CD4-positive, alpha-beta T cell treated with Interleukin-15 for 4 hours (primary cell): ENCODE results near the gene SERPINA12.
A peak's percentile ranks its signal among the peaks of the same experiment; 100 is the strongest.
"Not testable (repeated sequence)": the region's sequence is repeated elsewhere in the genome, so short reads cannot be mapped to it uniquely, and the experiment has no call there.

Experiments used
- DNase-seq: peaks from one replicate; pipeline ENCODE4 v3.0.0-alpha.2; 2020; ENCODE audit warnings: low spot score

The SERPINA12 gene

GRCh38 chr14:94491511-94491910 lies 17.8 kb downstream of the SERPINA12 start:
- no peak for DNase-seq

GRCh38 chr14:94489336-94489735 lies 19.9 kb downstream of the SERPINA12 start:
- no peak for DNase-seq

DNA sequence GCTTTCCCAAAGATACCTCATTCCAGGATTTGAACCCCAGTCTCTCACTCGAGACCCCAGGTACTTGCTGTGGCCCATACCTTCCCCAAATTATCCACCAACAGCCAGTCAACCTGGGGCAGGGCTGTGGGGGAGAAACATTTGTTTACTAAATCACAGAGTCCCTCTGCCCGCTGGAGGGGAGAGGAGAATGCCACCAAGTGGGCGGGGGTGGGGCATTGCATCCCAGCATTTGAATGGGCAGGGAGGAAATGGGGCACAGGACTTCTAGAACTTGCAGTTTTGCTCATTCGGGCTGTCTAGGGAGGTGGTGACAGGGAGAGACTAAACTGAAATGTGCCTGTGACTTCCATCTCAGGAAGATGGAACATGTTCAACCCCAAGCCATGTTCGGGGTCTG lies 22.4 kb downstream of the SERPINA12 start:
- no peak for DNase-seq

DNA sequence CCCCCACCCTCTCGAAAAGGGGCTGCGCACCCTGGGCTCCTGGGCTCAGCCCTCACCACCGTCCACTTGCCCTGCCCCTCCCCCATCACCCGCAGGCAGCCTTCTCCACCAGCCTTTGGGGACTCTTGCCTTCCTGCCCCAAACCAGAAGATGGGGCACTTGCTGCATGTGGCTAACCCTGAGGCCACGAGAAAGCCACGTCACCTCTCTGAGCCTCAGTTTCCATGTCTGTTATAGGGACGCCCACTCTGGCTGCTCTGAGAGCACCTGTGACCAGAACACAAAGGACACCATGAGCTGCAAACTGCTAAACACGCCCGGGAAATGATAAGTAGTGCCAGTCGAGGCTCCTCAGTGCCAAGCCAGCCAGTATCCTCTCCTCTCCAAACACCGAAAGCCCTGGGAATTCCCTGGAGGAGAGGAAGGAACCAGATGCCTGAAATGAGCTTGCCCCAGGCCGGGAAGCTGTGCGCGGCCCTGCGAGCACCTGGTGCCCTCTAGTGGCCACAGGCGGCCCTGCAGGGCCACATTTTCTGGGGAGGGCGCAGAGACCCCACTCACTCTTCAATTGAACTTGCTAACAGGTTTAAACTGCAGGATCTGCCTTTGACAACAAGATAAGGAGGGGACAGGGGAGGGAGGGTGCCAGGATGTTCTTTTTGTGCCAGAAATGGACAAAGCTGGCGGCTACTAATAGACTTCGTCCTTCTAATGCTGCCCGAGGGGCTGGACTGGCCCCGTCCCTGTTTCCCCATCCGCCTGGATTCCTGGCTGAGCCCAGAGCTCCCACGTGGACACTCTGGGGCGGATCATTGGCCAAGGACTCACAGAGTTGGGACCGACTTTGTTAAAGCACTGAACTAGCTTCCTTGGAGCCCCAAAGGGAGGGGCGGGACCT lies 23.1 kb downstream of the SERPINA12 start:
- peak; percentile 16 for DNase-seq

DNA sequence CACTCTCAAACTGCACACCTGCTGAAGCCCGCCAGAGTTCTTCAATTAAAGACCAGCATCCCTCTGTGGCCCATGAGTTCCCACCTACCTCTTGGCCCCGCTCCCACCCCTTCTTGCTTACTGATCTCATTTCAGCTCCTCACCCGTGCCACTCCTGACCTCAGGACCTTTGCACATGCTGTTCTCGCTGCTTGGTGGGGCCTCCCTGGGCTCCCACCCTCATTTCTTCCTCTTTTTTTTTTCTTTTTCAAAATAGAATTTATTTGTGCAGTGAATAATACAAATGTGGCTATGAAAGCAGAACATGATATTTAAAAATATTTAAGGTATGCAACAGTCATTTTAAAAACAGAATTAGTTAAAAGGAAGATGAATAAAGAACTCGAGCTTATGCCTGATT lies 24.8 kb downstream of the SERPINA12 start:
- DNase-seq, result no peak

- DNase-seq, result no peak
These were observed 25.5 kb downstream of the SERPINA12 start for GRCh38 chr14:94483729-94484275.

DNA sequence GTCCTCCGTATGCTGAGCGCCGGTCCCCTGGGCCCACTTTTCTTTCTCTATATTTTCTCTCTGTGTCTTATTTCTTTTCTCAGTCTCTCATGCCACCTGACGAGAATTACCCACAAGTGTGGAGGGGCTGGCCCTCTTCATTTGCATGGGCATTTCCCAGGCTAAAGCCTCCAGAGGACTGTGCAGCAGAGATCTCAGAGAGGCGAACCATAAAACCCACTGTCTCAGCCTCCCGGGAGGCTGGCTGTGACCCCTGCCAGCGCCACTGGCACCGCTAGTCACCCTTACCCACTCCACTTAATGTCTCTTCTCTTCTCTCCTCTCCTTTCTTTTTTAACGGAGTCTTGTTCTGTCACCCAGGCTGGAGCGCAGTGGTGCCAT lies 26.2 kb downstream of the SERPINA12 start:
- no peak for DNase-seq

DNA sequence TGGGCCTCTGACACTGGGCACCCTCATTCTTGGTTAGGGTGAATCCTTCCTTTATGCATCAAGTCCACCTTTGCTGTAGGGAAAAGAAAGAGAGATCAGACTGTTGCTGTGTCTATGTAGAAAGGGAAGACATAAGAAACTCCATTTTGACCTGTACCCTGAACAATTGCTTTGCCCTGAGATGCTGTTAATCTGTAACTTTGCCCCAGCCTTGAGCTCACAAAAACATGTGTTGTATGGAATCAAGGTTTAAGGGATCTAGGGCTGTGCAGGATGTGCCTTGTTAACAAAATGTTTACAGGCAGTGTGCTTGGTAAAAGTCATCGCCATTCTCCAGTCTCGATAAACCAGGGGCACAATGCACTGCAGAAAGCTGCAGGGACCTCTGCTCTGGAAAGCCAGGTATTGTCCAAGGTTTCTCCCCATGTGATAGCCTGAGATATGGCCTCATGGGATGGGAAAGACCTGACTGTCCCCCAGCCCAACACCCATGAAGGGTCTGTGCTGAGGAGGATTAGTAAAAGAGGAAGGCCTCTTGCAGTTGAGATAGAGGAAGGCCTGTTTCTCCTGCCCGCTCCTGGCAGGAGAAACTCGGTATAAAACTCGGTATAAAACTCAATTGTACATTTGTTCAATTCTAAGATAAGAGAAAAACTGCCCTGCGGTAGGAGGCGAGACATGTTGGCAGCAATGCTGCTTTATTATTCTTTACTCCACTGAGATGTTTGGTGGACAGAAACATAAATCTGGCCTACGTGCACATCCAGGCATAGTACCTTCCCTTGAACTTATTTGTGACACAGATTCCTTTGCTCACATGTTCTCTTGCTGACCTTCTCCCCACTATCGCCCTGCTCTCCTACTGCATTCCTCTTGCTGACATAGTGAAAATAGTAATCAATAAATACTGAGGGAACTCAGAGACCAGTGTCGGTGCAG lies 26.9 kb downstream of the SERPINA12 start:
- DNase-seq, result not testable (repeated sequence)

- DNase-seq, result no peak
These were observed 27.7 kb downstream of the SERPINA12 start for GRCh38 chr14:94481468-94482131.

DNA sequence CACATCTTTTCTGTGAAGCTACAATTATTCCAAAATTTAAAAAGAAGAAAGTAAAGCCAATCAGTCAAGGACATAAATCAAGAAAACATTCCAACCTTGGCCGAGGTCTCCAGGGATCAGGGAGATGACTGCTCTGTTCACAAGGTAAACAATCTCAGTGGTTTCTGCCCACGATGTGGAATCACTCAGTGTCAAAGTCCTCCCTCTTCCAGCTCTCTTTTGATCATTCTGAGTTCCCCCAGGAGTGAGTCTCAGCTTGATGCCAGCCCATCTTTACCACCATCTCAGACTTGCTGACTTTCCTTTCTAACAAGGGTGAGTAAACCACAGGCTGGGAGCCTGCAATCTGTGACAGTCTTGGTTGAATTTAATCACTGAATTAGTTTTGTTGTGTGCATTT lies 28.5 kb downstream of the SERPINA12 start:
- no peak for DNase-seq

DNA sequence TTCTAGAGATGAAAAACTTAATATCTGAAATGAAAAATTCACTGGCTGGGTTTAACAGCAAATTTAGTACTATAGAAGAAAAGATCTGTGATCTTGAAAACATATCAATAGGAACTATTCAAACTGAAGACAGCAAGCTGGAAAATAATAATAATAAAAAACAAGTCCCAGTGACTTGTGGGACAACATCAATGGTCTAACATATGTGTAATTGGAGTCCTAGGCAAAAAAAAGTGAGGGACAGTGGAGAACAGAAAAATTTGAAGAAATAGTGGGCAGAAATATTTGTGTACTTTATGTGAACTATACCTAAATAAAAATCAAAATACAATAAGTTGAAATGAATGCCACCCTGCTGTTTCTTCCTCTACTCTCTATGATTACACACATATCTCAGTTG lies 30.8 kb downstream of the SERPINA12 start:
- no peak for DNase-seq

DNA sequence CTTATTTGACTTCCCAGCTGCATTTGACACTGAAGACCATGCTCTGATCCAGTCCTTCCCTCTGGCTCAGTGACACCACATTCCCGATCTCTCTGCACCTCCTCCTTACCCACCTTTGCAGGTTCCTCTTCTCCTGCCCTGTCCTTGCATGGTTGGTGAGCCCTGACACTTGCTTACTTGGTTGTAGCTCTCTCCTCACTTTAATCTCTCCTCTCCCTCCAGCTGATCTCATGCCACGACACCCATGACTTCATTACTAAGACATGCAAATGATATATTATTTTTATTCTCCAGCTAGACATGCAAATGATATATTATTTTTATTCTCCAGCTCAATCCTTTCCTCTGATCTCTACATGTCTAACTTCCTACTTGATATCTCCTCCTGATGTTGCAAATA lies 33.2 kb downstream of the SERPINA12 start, which contains the start of gene SERPINA9:
Gene SERPINA9, minus strand, starts transcription at position 175 of the 400 bp plus-strand sequence. CDS start 6,357 bp downstream, outside the sequence.
- DNase-seq, result no peak

GRCh38 chr14:94474581-94475031 lies 34.7 kb downstream of the SERPINA12 start:
- DNase-seq, result no peak

DNA sequence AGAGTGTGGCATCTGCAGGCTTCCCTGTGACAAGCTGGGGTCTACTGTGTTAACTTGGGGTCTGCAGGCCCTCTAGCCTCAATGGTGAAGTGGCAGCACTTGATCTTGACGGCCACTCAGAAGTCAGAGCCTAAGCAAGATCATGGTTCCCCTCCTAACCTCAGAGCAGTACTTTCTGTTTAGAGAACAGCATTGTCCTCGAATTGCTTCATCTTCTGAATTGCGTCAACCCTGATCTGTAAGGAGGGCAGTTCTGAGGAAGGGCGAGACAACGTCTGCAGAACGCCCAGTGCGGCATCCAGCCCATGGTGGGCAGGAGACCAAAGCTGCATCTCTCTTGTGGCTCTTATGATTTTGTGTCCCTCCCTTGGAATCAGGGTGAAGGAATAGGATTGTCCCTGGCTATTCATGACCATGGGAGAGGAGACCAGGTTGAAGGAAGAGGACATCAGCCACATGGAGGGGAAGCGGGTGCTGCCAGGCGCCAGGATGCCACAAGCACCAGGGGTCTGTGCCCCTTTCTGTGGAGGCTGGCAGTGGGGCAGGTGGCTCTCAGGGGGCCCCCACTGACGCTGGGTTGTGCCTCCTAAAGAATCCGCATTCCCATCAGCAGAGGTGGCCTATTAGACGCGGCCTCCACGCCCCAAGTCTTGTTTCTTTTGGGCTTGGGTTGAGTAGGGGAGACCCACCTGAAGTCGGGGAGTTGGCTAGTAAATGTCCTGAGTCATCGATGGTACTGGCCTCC lies 35.4 kb downstream of the SERPINA12 start:
- DNase-seq, result no peak

DNA sequence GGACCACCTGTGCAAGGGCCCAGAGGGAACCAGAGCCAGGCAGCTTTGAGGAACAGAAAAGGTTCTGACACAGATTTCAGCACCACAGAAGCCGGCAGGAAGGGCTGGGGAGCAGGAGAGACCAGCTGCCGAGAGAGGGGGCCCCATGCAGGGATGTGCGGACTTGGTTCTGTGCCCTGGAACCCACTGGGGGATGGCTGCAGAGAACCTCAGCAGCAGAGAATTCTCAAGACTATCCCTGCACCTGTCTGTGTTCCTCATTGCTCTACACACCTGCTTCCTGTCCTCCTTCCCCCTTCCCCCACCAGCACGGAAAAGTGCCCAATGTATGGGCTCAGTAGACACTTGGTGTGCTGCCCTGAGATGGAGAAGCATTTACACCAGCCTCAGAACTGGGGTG lies 36.4 kb downstream of the SERPINA12 start:
- no peak for DNase-seq

GRCh38 chr14:94471045-94471444 lies 38.2 kb downstream of the SERPINA12 start:
- DNase-seq, result no peak

- no peak for DNase-seq
These were observed 39.0 kb downstream of the SERPINA12 start for GRCh38 chr14:94470311-94470710.

DNA sequence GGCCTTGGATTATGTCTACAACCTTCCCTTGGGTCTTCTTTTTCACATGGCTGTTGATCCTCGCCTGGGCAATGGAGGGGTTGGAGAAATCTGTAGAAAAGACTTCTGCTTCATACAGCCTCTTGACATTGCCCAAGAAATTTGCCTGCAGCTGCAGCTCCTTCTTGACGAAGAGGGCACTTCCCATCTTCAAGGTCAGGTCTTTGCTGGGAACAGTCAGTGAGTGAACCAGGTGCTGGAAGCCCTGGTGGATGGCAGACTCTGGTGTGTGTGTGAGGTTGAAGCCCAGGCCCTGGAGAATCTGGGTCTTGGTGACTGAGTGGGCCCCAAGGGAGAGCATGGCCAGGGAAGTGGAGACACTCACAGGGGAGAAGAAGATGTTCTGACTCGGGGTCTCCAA lies 40.0 kb downstream of the SERPINA12 start:
- no peak for DNase-seq

DNA sequence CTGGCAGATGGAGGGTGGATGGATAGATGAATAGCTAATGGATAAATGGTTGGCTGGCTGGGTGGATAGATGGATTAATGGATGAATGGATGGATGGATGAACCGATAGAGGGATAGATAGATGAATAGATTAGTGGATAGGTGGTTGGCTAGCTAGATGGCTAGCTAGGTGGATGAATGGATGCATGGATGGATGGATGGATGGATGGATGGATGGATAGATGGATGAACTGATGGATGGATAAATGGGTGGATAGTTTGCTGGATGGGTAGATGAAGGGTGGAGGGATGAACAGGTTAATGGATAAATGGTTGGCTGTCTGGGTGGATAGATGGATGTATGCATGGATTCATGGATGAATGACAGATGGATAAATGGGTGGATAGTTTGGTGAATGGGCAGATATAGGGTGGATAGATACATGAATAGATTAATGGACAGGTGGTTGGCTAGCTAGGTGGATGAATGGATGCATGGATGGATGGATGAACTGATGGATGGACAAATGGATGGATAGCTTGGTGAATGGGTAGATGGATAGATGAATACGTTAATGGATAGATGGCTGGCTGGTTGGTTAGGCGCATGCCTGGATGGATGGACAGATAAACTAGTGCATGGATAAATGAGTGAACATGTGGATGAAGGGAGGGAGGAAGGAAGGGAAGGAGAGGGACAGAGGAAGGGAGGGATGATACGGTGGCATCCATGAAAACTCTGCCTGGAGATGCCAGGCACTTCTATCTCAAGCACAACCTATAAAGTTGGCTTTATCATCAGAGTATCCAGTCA lies 41.3 kb downstream of the SERPINA12 start:
- no peak for DNase-seq

DNA sequence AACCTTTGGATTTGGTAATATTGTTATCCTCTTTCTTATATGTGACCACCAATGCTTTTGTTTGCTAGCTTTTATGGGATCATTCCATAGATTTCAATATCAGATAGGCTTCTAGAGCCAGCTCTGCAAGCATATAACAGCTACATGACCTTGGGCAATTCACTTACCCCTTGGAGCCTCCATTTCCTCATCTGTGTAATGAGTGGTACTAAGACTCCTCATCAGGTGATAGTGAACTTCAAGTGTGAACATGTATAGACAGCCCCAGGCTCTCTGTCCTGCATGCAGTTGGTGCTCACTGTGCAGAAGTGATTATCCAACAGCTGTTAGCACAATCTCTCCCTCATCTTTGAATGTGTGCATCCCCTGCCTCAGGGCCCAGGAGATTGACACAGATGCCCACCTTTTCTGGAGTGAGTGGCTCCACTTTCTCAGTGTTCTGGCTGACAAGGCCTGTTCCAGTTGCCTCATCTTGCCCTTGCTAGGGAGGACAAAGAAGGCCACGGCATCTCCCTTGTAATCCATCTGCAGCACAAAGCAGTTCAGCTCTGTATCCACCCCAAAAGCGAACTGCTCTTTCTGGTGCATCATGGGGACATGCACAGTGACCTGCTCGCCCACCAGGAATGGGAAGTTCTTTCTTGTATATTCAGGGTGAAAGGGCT lies 42.4 kb downstream of the SERPINA12 start:
- DNase-seq, result no peak
